Parathyroid adenoma (tissue), 2 donors: ENCODE measurements around the gene ZNF32.
A peak's percentile ranks its signal among the peaks of the same experiment; 100 is the strongest.

ENCODE experiments used
- H2AFZ ChIP-seq: fragments of 300-600 bp; sonication (generic); one replicate; pipeline ENCODE4 v1.7.0; 2017; ENCODE audit warnings: antibody characterized with exemption, mild to moderate bottlenecking
- H3K27ac ChIP-seq: fragments of 300-600 bp; sonication (generic); one replicate; pipeline ENCODE4 v1.7.0; 2017
- H3K27me3 ChIP-seq: fragments of 300-600 bp; sonication (generic); one replicate; pipeline ENCODE4 v1.7.0; 2017; ENCODE audit warnings: low read length; ENCODE audit not compliant: control insufficient read depth, insufficient read depth
- H3K36me3 ChIP-seq: fragments of 300-600 bp; sonication (generic); one replicate; pipeline ENCODE4 v1.7.0; 2017; ENCODE audit warnings: low read length; ENCODE audit not compliant: control insufficient read depth, insufficient read depth
- H3K4me1 ChIP-seq: fragments of 300-600 bp; sonication (generic); one replicate; pipeline ENCODE4 v1.7.0; 2017; ENCODE audit warnings: control low read depth
- H3K4me2 ChIP-seq: fragments of 300-600 bp; sonication (generic); one replicate; pipeline ENCODE4 v1.7.0; 2017; ENCODE audit warnings: low read length
- H3K4me3 ChIP-seq: fragments of 300-600 bp; sonication (generic); one replicate; pipeline ENCODE4 v1.7.0; 2017; ENCODE audit warnings: low read depth, low read length
- H3K79me2 ChIP-seq: fragments of 300-600 bp; sonication (generic); one replicate; pipeline ENCODE4 v1.7.0; 2017; ENCODE audit warnings: control low read depth
- H3K9ac ChIP-seq: fragments of 300-600 bp; sonication (generic); one replicate; pipeline ENCODE4 v1.7.0; 2017; ENCODE audit warnings: mild to moderate bottlenecking
- H3K9me3 ChIP-seq: fragments of 300-600 bp; sonication (generic); one replicate; pipeline ENCODE4 v1.7.0; 2017; ENCODE audit warnings: low read length; ENCODE audit not compliant: control insufficient read depth
- TF ChIP-seq, protein P1 (sequence below): fragments of 300-600 bp; sonication (generic); IDR thresholded peaks from one replicate; pipeline ENCODE4 v1.7.0; 2017; ENCODE audit warnings: antibody characterized with exemption, mild to moderate bottlenecking
- donor health status: primary hyperparathyroidism.

Gene ZNF32

DNA sequence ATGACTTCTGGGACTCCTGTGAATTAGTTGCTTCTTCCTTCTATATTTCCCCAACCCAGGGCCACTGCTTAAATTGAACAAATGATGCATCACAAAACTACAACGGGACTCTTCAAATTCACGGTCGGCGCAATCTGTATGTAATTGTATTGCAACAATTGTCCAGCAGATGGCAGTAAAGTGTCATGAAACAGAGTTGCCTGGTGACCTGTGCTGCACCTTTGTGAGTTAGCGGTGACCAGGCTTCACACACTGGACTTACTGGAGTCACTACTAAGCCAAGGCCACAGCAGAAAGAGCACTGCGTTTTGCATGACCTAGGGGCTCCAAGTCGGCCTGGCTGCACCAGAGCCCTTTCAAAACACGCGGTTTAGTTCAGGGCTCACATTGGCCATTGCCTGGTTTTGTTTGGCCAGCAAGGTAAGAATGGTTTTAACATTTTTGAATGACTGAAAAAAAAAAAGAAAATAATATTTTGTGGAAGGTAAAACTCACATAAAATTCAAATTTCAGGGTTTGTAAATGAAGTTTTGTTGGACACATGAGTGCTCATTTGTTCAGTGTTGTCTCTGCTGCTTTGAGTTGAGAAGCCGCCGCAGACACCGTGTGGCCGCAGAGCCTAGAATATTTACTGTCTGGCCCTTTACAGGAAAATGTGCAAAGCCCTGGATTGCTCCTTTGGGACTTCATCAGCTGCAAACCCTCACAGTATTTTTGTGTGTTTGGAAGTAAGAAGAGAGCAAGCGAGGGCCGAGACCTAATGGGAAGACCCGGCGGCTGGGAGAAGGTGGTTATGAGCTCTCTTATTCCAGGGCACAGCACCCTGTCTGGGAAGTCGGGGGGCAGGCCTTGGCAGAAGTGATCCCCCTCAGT is 23.2 kb upstream of the ZNF32 start:
- Histone ChIP-seq H3K4me3 (no peak overlapping the region), H3K4me1 (no peaks in the 10 kb centered on the region), H3K27ac (no peak overlapping the region), H3K27me3 (no peaks in the 10 kb centered on the region), H3K79me2 (no peaks in the 10 kb centered on the region), H3K36me3 (no peaks in the 10 kb centered on the region), H3K9ac (no peak overlapping the region), H2AFZ (no peak overlapping the region), H3K9me3 (no peaks in the 10 kb centered on the region), H3K4me2 (no peak overlapping the region)
- TF ChIP-seq, protein P1, sequence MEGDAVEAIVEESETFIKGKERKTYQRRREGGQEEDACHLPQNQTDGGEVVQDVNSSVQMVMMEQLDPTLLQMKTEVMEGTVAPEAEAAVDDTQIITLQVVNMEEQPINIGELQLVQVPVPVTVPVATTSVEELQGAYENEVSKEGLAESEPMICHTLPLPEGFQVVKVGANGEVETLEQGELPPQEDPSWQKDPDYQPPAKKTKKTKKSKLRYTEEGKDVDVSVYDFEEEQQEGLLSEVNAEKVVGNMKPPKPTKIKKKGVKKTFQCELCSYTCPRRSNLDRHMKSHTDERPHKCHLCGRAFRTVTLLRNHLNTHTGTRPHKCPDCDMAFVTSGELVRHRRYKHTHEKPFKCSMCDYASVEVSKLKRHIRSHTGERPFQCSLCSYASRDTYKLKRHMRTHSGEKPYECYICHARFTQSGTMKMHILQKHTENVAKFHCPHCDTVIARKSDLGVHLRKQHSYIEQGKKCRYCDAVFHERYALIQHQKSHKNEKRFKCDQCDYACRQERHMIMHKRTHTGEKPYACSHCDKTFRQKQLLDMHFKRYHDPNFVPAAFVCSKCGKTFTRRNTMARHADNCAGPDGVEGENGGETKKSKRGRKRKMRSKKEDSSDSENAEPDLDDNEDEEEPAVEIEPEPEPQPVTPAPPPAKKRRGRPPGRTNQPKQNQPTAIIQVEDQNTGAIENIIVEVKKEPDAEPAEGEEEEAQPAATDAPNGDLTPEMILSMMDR = peak; percentile 86

DNA sequence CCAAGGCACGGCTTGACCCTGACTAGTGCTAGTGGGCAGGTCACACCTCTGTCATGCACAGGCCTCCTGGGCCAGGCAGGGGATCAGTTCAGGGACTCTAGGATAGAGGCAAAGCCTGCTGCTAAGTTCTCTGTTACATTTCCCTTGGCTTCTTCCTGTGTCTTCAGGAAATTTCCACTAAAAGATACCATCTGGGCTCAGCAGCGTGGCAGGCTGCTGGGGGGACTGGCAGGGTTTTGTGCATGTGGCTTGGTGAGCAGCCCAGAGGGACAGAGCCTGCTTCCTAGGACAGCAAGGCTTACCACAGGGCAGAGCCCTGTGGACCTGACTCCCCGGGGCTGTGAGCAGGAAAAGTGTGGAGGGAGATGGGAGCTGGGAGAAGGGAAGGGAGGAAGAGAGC is 20.7 kb upstream of the ZNF32 start:
- no peaks in the 10 kb centered on the region for H3K36me3 ChIP-seq
- no peaks in the 10 kb centered on the region for H3K9me3 ChIP-seq
- TF ChIP-seq, protein P1 = no peak
- H3K4me2 ChIP-seq = no peak overlapping the region
- no peak overlapping the region for H3K9ac ChIP-seq
- no peaks in the 10 kb centered on the region for H3K79me2 ChIP-seq
- H2AFZ ChIP-seq = no peak overlapping the region
- H3K4me1 ChIP-seq = no peaks in the 10 kb centered on the region
- H3K27me3 ChIP-seq = no peaks in the 10 kb centered on the region
- no peak overlapping the region for H3K4me3 ChIP-seq
- no peak overlapping the region for H3K27ac ChIP-seq

- TF ChIP-seq, protein P1 = no peak
- Histone ChIP-seq H3K4me1 (no peaks in the 10 kb centered on the region), H3K4me3 (no peak overlapping the region), H3K79me2 (no peaks in the 10 kb centered on the region), H3K9me3 (no peaks in the 10 kb centered on the region), H3K9ac (no peak overlapping the region), H3K27ac (no peak overlapping the region), H3K27me3 (no peaks in the 10 kb centered on the region), H3K4me2 (no peak overlapping the region), H2AFZ (peak overlapping the region; percentile 79), H3K36me3 (no peaks in the 10 kb centered on the region)
Measured at GRCh38 chr10:43667761-43668386, 19.2 kb upstream of the ZNF32 start.

DNA sequence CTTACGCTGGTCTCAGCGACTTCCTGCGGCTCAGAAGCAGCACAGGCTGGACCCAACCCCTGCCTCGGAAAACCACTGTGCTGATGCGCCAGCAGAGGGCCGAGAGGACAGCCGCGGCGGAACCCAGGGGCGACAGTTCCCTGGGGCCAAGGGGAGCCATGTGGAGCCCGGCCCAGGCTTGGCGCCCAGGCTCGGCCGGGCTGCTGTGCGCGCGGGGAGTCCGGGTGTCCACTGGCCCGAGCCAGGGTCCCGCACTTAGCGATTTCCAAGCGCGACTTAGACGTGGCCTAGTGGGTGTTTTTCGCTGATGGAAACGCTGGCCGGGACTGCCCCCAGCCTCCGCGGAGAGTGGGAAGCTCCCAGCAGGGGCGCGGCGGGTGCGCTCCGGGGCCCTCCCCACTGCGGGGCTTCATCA is 18.6 kb upstream of the ZNF32 start:
- no peak overlapping the region for H3K4me3 ChIP-seq
- no peak overlapping the region for H3K27ac ChIP-seq
- H3K4me1 ChIP-seq = no peaks in the 10 kb centered on the region
- no peaks in the 10 kb centered on the region for H3K79me2 ChIP-seq
- peak overlapping the region; percentile 79 for H2AFZ ChIP-seq
- TF ChIP-seq, protein P1 = peak; percentile 39
- no peak overlapping the region for H3K9ac ChIP-seq
- no peaks in the 10 kb centered on the region for H3K27me3 ChIP-seq
- H3K4me2 ChIP-seq = no peak overlapping the region
- H3K36me3 ChIP-seq = no peaks in the 10 kb centered on the region
- H3K9me3 ChIP-seq = no peaks in the 10 kb centered on the region
